Neural crest cell (in vitro differentiated cells): ENCODE results near the gene NGDN. TPM values are rescaled to one million over a fixed set of nuclear protein-coding genes. Genes with fewer than 3 reads are reported as not detected.

Experiments used
- DNase-seq: peaks from one replicate; pipeline ENCODE4 v3.0.0; 2021; ENCODE audit warnings: low read depth, mixed read lengths, low spot score
- H3K27ac Mint-ChIP-seq: one replicate; pipeline ENCODE4 v1.8.0; 2021; ENCODE audit warnings: mild to moderate bottlenecking, mixed read lengths; ENCODE audit not compliant: unreplicated experiment
- H3K27me3 Mint-ChIP-seq: 2 replicates; pipeline ENCODE4 v1.8.0; 2021; ENCODE audit warnings: low read depth, mild to moderate bottlenecking, mixed read lengths
- H3K36me3 Mint-ChIP-seq: 2 replicates; pipeline ENCODE4 v1.8.0; 2021; ENCODE audit warnings: low read depth, mild to moderate bottlenecking, mixed read lengths
- H3K4me1 Mint-ChIP-seq: 2 replicates; pipeline ENCODE4 v1.8.0; 2021; ENCODE audit warnings: mixed read lengths
- H3K4me3 Mint-ChIP-seq: one replicate; pipeline ENCODE4 v1.8.0; 2021; ENCODE audit warnings: mild to moderate bottlenecking, mixed read lengths
- H3K9me3 Mint-ChIP-seq: 2 replicates; pipeline ENCODE4 v1.8.0; 2021; ENCODE audit warnings: mixed read lengths
- total RNA-seq: library from RNA; stranded (reverse); gene quantifications from 2 replicates; pipeline ENCODE4 v1.2.1, GENCODE V29; 2021
- TF ChIP-seq, protein P1 (sequence below): fragments of 200-600 bp; sonication (generic); conservative IDR thresholded peaks from 2 replicates; pipeline ENCODE4 v1.5.0; 2021; ENCODE audit warnings: antibody characterized with exemption, mild to moderate bottlenecking

NGDN gene
- total RNA-seq, 1 donor from 2014 or later: 53.3 TPM

DNA sequence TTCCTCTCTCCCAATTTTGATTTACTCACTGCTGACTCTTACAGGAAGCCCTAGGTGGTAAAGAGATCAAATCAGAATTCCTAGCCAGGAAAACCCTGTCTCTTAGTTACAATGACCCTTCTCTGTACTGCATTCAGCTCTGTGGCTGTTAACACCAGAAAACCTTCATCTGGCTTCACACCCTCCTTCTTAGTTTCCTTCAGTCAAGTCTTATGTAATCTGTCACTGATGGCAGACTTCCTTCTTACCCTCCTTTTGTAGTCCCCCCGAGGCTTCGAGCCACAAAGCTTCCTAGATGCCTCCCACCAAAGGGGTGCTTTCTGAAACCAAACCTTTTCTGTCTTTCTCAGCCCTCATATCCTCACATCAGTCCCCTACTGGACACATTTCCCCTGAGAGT is 16.5 kb downstream of the NGDN start:
- H3K9me3 Mint-ChIP-seq: no peaks in the 10 kb centered on the region
- H3K4me3 Mint-ChIP-seq: no peak overlapping the region
- TF ChIP-seq, protein P1, sequence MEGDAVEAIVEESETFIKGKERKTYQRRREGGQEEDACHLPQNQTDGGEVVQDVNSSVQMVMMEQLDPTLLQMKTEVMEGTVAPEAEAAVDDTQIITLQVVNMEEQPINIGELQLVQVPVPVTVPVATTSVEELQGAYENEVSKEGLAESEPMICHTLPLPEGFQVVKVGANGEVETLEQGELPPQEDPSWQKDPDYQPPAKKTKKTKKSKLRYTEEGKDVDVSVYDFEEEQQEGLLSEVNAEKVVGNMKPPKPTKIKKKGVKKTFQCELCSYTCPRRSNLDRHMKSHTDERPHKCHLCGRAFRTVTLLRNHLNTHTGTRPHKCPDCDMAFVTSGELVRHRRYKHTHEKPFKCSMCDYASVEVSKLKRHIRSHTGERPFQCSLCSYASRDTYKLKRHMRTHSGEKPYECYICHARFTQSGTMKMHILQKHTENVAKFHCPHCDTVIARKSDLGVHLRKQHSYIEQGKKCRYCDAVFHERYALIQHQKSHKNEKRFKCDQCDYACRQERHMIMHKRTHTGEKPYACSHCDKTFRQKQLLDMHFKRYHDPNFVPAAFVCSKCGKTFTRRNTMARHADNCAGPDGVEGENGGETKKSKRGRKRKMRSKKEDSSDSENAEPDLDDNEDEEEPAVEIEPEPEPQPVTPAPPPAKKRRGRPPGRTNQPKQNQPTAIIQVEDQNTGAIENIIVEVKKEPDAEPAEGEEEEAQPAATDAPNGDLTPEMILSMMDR: no peak
- no peak overlapping the region for H3K27ac Mint-ChIP-seq
- H3K36me3 Mint-ChIP-seq: no peaks in the 10 kb centered on the region
- DNase-seq: no peak
- H3K4me1 Mint-ChIP-seq: peaks cover 19% of the 10 kb centered on the region
- no peaks in the 10 kb centered on the region for H3K27me3 Mint-ChIP-seq

DNA sequence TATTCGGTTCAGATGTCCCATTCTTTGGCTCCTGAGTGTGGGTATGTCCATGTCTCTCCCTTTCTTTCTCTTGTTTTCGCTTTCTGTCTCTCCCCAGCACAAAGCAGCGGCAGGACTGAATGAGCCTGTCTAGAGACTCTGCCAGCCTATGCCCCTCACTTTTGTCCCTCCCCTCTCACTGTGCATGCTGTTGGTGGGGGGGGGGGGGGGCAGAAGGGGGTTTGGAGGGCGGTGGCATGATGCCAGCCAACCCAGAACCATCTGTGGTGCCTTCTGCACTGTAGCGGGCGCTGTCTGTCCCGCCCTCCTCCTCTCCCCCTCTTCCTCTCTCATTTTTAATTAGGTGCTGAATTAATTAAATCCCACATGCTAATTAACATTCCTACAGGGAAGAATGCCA is 17.7 kb downstream of the NGDN start:
- no peak overlapping the region for H3K27ac Mint-ChIP-seq
- no peaks in the 10 kb centered on the region for H3K27me3 Mint-ChIP-seq
- H3K4me1 Mint-ChIP-seq: peaks cover 10% of the 10 kb centered on the region

DNA sequence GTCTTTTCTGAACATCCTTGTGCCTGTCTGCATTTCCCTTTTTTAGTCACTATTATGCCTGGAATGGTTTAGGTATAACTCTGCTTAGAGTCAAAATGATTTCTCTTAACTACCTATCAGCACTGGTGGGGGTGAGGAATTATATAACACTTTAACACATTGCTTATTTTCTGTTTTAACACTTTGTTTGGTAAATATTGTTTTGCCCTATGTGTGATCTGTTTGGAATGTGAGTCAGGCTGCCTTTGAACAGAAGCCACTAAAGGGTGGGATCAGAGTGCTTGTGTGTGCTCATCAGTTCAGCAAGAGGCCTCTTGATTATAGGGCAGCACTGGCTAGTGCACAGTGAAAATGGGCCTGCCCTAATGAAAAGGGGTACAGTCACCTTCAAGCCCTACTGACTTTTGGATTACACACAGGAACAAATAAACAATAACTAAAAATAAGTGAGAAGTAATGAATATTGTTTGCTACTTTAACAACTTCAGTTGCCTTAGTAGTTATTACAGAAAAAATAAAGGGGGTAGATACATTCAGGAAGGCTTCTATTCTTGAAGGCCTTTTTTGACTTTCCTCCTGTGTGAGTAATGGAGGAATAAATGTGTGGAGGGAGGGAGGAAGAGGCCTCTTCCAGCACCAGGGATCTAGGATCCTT is 23.2 kb downstream of the NGDN start:
- TF ChIP-seq, protein P1: no peak
- H3K4me3 Mint-ChIP-seq: no peak overlapping the region
- no peaks in the 10 kb centered on the region for H3K36me3 Mint-ChIP-seq
- DNase-seq: no peak
- no peaks in the 10 kb centered on the region for H3K9me3 Mint-ChIP-seq
- H3K4me1 Mint-ChIP-seq: peaks cover 6% of the 10 kb centered on the region
- H3K27ac Mint-ChIP-seq: no peak overlapping the region
- H3K27me3 Mint-ChIP-seq: no peaks in the 10 kb centered on the region

More for the DNA sequence above, 17.7 kb downstream of the NGDN start:
- no peaks in the 10 kb centered on the region for H3K36me3 Mint-ChIP-seq
- no peaks in the 10 kb centered on the region for H3K9me3 Mint-ChIP-seq
- no peak for DNase-seq
- no peak overlapping the region for H3K4me3 Mint-ChIP-seq
- TF ChIP-seq, protein P1: no peak

DNA sequence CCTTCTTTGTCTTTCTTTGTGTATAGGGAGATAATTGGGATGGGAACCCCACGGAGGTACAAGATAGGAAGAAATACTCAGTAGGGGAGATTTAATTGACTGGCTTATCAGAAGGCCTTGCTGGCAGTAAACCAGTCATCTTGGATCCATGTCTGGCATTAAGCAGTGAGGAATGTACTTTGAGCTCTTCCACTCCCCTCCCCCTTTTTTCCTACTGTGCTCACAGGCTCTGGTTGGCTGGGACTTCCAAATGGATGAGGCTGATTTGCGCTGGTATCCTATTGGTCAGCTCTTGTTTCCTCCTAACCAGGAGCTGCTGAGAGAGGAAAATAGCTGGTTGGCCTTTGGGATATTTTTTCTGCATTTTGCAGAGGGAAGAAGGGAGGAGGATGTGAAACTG is 24.7 kb downstream of the NGDN start:
- H3K4me3 Mint-ChIP-seq: no peak overlapping the region

DNA sequence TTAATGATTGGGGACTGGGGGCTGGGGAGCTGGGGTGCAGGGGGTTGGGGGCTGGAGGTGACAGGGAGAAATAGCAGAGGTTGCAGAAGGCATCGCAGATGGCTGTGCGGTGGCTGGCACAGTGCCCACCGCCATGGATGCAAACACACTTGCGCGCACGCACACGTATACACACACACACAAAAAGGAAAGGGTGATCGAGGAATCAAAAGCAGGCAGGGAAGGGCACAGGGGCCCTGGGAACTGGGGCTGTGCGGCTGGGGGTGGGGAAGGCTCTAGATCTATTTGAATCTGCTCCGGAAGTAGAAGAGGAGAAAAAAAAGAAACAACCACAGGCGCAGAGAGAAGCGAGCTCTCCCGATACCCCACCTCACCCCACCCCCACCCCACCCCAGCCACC is 42.7 kb downstream of the NGDN start:
- Mint-ChIP-seq H3K4me3 (no peak overlapping the region), H3K27me3 (no peaks in the 10 kb centered on the region), H3K27ac (no peak overlapping the region), H3K9me3 (no peaks in the 10 kb centered on the region), H3K36me3 (no peaks in the 10 kb centered on the region), H3K4me1 (no peaks in the 10 kb centered on the region)
- TF ChIP-seq, protein P1: no peak
- DNase-seq: no peak

More for the DNA sequence above, 24.7 kb downstream of the NGDN start:
- H3K4me1 Mint-ChIP-seq: peaks cover 6% of the 10 kb centered on the region
- no peaks in the 10 kb centered on the region for H3K9me3 Mint-ChIP-seq
- H3K36me3 Mint-ChIP-seq: no peaks in the 10 kb centered on the region
- H3K27ac Mint-ChIP-seq: no peak overlapping the region
- no peaks in the 10 kb centered on the region for H3K27me3 Mint-ChIP-seq
- DNase-seq: no peak
- TF ChIP-seq, protein P1: no peak
